Tibial artery (tissue), 4 donors: ENCODE data around the gene CARMIL1.

Source experiments
- DNase-seq, 2 donors: peaks; one replicate each; pipeline ENCODE4 v3.0.0-alpha.2; 2019
- H3K27ac ChIP-seq, 2 donors: fragments of 200-600 bp; sonication (generic) in 1 of 2; 1 replicate in 1 of 2; 2 replicates in 1 of 2; pipeline ENCODE4 v1.5.1; 2018 to 2019; ENCODE audit warnings: mild to moderate bottlenecking in 1 of 2
- H3K27me3 ChIP-seq, 2 donors: fragments of 200-600 bp; sonication (generic) in 1 of 2; one replicate each; pipeline versions ENCODE4 v1.5.1 to v1.6.0; 2016 to 2019
- H3K36me3 ChIP-seq, 3 donors: fragments of 200-600 bp; sonication (generic) in 2 of 3; one replicate each; pipeline ENCODE4 v1.5.1; 2016 to 2019; ENCODE audit warnings: mild to moderate bottlenecking in 2 of 3
- H3K4me1 ChIP-seq, 4 donors: fragments of 200-600 bp; sonication (generic) in 2 of 4; 1 replicate in 3 of 4; 2 replicates in 1 of 4; pipeline ENCODE4 v1.5.1; 2016 to 2019
- H3K4me3 ChIP-seq, 2 donors: fragments of 200-600 bp; sonication (generic) in 1 of 2; 1 replicate in 1 of 2; 2 replicates in 1 of 2; pipeline ENCODE4 v1.5.1; 2018 to 2019; ENCODE audit warnings: mild to moderate bottlenecking in 2 of 2
- H3K9me3 ChIP-seq, 3 donors: fragments of 200-600 bp; sonication (generic) in 1 of 3; one replicate each; pipeline ENCODE4 v1.5.1; 2016 to 2019
- intact Hi-C: fragments of 100-400 bp; cut with DNase I; formaldehyde crosslinking; loops from one replicate; pipeline ENCODE4 v1.15.0; 2023; ENCODE audit warnings: low total_unique reads
- TF ChIP-seq, protein P1 (sequence below), 2 experiments: fragments of 200-600 bp in 1 of 2; fragments of 450-650 bp in 1 of 2; IDR thresholded peaks; one replicate each; pipeline ENCODE4 v1.5.1; 2017 to 2019; ENCODE audit warnings: antibody characterized with exemption in 2 of 2, mild to moderate bottlenecking in 1 of 2, moderate library complexity in 1 of 2

Gene CARMIL1

DNA sequence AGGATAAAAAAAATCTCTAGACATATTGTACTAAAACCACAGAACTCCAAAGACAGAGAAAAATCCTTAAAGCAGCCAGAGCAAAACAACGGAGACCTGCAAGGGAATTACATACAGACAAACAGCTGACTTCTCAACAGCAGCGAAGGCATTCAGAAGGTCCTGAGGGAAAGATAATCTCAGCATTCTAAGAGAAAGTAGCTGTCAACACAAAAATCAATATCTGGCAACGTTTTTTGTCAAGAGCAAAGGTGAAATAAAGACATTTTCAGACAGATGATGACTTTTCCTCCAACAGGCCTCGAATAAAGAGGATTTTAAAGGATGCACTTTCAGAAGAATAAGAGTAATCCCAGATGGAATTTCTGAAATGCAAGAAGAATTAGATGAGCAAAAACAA lies 366.7 kb downstream of the CARMIL1 start:
- intact Hi-C loops: no loop called here
- TF ChIP-seq, protein P1, sequence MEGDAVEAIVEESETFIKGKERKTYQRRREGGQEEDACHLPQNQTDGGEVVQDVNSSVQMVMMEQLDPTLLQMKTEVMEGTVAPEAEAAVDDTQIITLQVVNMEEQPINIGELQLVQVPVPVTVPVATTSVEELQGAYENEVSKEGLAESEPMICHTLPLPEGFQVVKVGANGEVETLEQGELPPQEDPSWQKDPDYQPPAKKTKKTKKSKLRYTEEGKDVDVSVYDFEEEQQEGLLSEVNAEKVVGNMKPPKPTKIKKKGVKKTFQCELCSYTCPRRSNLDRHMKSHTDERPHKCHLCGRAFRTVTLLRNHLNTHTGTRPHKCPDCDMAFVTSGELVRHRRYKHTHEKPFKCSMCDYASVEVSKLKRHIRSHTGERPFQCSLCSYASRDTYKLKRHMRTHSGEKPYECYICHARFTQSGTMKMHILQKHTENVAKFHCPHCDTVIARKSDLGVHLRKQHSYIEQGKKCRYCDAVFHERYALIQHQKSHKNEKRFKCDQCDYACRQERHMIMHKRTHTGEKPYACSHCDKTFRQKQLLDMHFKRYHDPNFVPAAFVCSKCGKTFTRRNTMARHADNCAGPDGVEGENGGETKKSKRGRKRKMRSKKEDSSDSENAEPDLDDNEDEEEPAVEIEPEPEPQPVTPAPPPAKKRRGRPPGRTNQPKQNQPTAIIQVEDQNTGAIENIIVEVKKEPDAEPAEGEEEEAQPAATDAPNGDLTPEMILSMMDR (IDR thresholded peaks at IDR 0.05): no peak
- no peak for DNase-seq
- Histone ChIP-seq H3K4me3 (no peak overlapping the region), H3K9me3 (no peaks in the 10 kb centered on the region), H3K27me3 (peaks cover 0 to 21% of the 10 kb centered on the region in 2 donors), H3K4me1 (no peaks in the 10 kb centered on the region), H3K36me3 (no peaks in the 10 kb centered on the region), H3K27ac (no peak overlapping the region)

DNA sequence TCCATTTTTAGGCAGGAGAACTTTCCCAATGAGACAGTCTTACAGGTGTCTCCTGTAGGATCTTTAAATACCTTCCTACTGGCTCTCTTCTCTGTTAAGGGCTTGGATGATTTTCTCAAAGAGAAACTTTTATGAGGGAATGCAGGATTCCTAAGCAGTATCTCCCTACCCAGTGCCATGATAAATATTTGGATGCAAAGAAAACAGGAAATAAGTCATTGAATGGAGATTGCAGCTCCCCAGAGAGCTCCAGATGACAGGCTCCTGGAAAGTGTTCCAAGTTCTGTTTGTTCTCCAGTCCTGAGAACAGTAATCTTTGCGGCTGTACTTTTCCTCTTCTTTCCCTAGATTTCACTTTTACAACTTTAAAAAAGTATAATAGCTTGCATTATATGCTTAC lies 370.4 kb downstream of the CARMIL1 start:
- intact Hi-C loops: no loop called here
- Histone ChIP-seq H3K36me3 (no peaks in the 10 kb centered on the region), H3K27ac (no peak overlapping the region), H3K4me1 (peaks cover 0 to 5% (median 2%) of the 10 kb centered on the region in 4 donors), H3K27me3 (peaks cover 0 to 30% of the 10 kb centered on the region in 2 donors), H3K4me3 (no peak overlapping the region), H3K9me3 (no peaks in the 10 kb centered on the region)
- TF ChIP-seq, protein P1 (IDR thresholded peaks at IDR 0.05): no peak
- DNase-seq: no peak

GRCh38 chr6:25652007-25652515 lies 372.9 kb downstream of the CARMIL1 start, which contains the start of gene SCGN:
Gene SCGN, plus strand, starts transcription at chr6:25652215. Its CDS starts 189 bp downstream, at chr6:25652404.
- Histone ChIP-seq H3K4me1 (peaks cover 0 to 5% (median 2%) of the 10 kb centered on the region in 4 donors), H3K4me3 (no peak within 1 kb of the TSS), H3K27ac (no peak within 1 kb of the TSS), H3K27me3 (peaks cover 0 to 36% of the 10 kb centered on the region in 2 donors), H3K36me3 (no peaks in the 10 kb centered on the region), H3K9me3 (no peaks in the 10 kb centered on the region)
- TF ChIP-seq, protein P1 (IDR thresholded peaks at IDR 0.05): no peak
- intact Hi-C loops: no loop called here
- peak; percentile 49 to 65 for DNase-seq

DNA sequence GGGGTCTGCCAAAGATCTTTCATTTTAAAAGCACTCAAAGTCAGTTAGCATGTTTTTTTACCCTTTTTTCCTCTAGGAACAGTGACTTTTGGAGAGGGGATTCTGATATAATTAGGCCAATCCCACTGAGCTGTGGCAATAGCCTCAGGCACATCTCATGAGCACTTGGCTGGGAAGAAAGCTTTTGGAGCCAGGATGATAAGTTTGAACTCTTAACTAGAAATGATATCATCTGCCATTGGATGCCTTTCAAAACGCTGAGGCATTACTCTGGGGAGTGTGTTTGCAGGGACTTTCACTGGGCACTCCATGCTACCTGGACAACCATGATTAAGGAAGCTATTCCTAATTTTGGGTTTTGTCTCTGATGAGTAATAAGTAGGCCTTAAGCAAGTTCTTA lies 376.5 kb downstream of the CARMIL1 start:
- H3K4me1 ChIP-seq: peaks cover 0 to 5% (median 2%) of the 10 kb centered on the region in 4 donors
- no peak for DNase-seq
- H3K9me3 ChIP-seq: no peaks in the 10 kb centered on the region
- peaks cover 0 to 30% of the 10 kb centered on the region in 2 donors for H3K27me3 ChIP-seq
- no peaks in the 10 kb centered on the region for H3K36me3 ChIP-seq
- no peak overlapping the region for H3K27ac ChIP-seq
- TF ChIP-seq, protein P1 (IDR thresholded peaks at IDR 0.05): no peak
- intact Hi-C loops: no loop called here
- no peak overlapping the region for H3K4me3 ChIP-seq

GRCh38 chr6:25659633-25660368 lies 380.6 kb downstream of the CARMIL1 start:
- Histone ChIP-seq H3K27ac (no peak overlapping the region), H3K4me1 (no peaks in the 10 kb centered on the region), H3K4me3 (no peak overlapping the region), H3K9me3 (no peaks in the 10 kb centered on the region), H3K36me3 (no peaks in the 10 kb centered on the region), H3K27me3 (peaks cover 0 to 11% of the 10 kb centered on the region in 2 donors)
- TF ChIP-seq, protein P1 (IDR thresholded peaks at IDR 0.05): no peak
- no peak for DNase-seq
- intact Hi-C loops: no loop called here
